ENCODE data around the gene RBMS1.

DNA sequence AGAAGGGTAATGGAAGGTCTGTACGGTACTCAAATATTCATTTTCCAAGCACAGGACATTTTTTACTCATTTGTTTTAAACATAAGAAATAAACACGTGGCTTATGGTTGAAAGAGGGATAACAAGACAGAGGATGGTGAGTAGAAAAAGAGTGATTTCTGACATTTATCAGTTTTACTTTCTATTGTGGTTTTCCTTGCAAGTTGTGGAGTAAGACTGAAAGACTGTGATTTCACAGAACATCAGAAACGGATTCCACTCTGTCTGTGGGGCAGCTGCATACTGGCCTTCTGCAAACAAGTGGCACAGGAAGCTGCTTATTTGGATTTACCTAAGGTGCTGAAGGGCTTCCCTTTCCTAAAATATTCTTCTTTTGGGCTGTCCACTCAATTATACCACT lies 171.3 kb downstream of the RBMS1 start:
- TF ChIP-seq POLR2A (IDR thresholded peaks at IDR 0.05) (no peak), CTCF (IDR thresholded peaks at IDR 0.05) (no peak), POLR2AphosphoS5 (IDR thresholded peaks at IDR 0.05) (no peak), EP300 (IDR thresholded peaks at IDR 0.05) (no peak)

Data from sigmoid colon (tissue), 4 donors.